ENCODE results near the gene ASIC1. TPM values are rescaled to one million over a fixed set of nuclear protein-coding genes. Genes with fewer than 3 reads are reported as not detected.

ASIC1 gene
- total RNA-seq, 4 donors from 2014 or later = 0.75 to 3.0 (median 0.81) TPM

- peaks cover 5 to 34% (median 30%) of the 10 kb centered on the region in 4 donors for H3K4me1 ChIP-seq
- intact Hi-C loops (cut with DNase I; ENCODE audit: low total_unique reads) (no loop called here), in situ Hi-C loops (cut with MboI; ENCODE audit: low pct_ligation_motif_present in 1 of 4, low pct_unique_long_range_greater_than_20kb in 1 of 4, low sequenced_read_pairs in 3 of 4) (loop anchor here in 3 of 4 donors (5.0 to 25.0 kb wide), 3 partner anchors 79 to 191 kb away; partner anchors contain the start of gene AQP6 (in 2 of the 3))
- WGBS, 2 donors (ENCODE audit: low coverage in 1 of 2) = 67 to 83% methylated on average over 1 of the region's 1 CpG
- TF ChIP-seq POLR2AphosphoS5 (IDR thresholded peaks at IDR 0.05) (no peak), POLR2A (IDR thresholded peaks at IDR 0.05) (no peak), EP300 (IDR thresholded peaks at IDR 0.05; ENCODE audit: low read depth) (no peak), CTCF (IDR thresholded peaks at IDR 0.05) (no peak)
- DNase-seq = no peak
- no peaks in the 10 kb centered on the region for H3K36me3 ChIP-seq
- H3K27me3 ChIP-seq = peaks cover 41% of the 10 kb centered on the region
- H3K9me3 ChIP-seq = no peaks in the 10 kb centered on the region
- H3K27ac ChIP-seq = no peak overlapping the region
- no peak overlapping the region for H3K4me3 ChIP-seq
These were observed 3.8 kb upstream of the ASIC1 start for GRCh38 chr12:50053583-50053982.

- Histone ChIP-seq H3K4me1 (peaks cover 0 to 26% (median 21%) of the 10 kb centered on the region in 4 donors), H3K27ac (no peak overlapping the region), H3K27me3 (peaks cover 29% of the 10 kb centered on the region), H3K4me3 (no peak overlapping the region), H3K36me3 (no peaks in the 10 kb centered on the region), H3K9me3 (no peaks in the 10 kb centered on the region)
- 17% methylated on average over 9 to 17 of the region's 17 CpGs for WGBS, 2 donors (ENCODE audit: low coverage in 1 of 2)
- TF ChIP-seq POLR2AphosphoS5 (IDR thresholded peaks at IDR 0.05) = no peak
- no peak for TF ChIP-seq EP300 (IDR thresholded peaks at IDR 0.05; ENCODE audit: low read depth)
- peak; percentile 85 to 98 (median 95) for TF ChIP-seq CTCF (IDR thresholded peaks at IDR 0.05)
- in situ Hi-C loops (cut with MboI; ENCODE audit: low pct_ligation_motif_present in 1 of 4, low pct_unique_long_range_greater_than_20kb in 1 of 4, low sequenced_read_pairs in 3 of 4) (loop anchor here (5.0 to 25.0 kb wide), 4 partner anchors 81 to 194 kb away; partner anchors contain the start of gene AQP6 (in 2 of the 4)), intact Hi-C loops (cut with DNase I; ENCODE audit: low total_unique reads) (loop anchor here (2.0 kb wide), 1 partner anchor 83 kb away; the partner anchor contains the start of gene AQP6)
- DNase-seq = peak; percentile 44
These were observed 1.4 kb upstream of the ASIC1 start for GRCh38 chr12:50055831-50056638.

- in situ Hi-C loops (cut with MboI; ENCODE audit: low pct_ligation_motif_present in 1 of 4, low pct_unique_long_range_greater_than_20kb in 1 of 4, low sequenced_read_pairs in 3 of 4) = loop anchor here (5.0 to 25.0 kb wide), 4 partner anchors 82 to 194 kb away; partner anchors contain the start of gene AQP6 (in 2 of the 4)
- intact Hi-C loops (cut with DNase I; ENCODE audit: low total_unique reads) = loop anchor here (2.0 kb wide), 1 partner anchor 84 kb away; the partner anchor contains the start of gene AQP6
- Histone ChIP-seq H3K27me3 (peaks cover 29% of the 10 kb centered on the region), H3K9me3 (no peaks in the 10 kb centered on the region), H3K4me1 (peaks cover 0 to 30% (median 20%) of the 10 kb centered on the region in 4 donors), H3K4me3 (peak overlapping the region in 1 of 4 donors; percentile 59), H3K36me3 (no peaks in the 10 kb centered on the region), H3K27ac (no peak overlapping the region)
- 0 to 23% methylated on average over 1 to 3 of the region's 3 CpGs for WGBS, 2 donors (ENCODE audit: low coverage in 1 of 2)
- no peak for TF ChIP-seq POLR2AphosphoS5 (IDR thresholded peaks at IDR 0.05)
- TF ChIP-seq POLR2A (IDR thresholded peaks at IDR 0.05) = no peak
- no peak for TF ChIP-seq CTCF (IDR thresholded peaks at IDR 0.05)
- TF ChIP-seq EP300 (IDR thresholded peaks at IDR 0.05; ENCODE audit: low read depth) = no peak
- DNase-seq = no peak
These were observed 788 bp upstream of the ASIC1 start for GRCh38 chr12:50056639-50056976.

- peak overlapping the region in 3 of 4 donors; percentile 21 to 75 (median 72) for H3K27ac ChIP-seq
- intact Hi-C loops (cut with DNase I; ENCODE audit: low total_unique reads) = loop anchor here (2.0 kb wide), 1 partner anchor 85 kb away; the partner anchor contains the start of gene AQP6
- no peak for DNase-seq
- H3K27me3 ChIP-seq = peaks cover 26% of the 10 kb centered on the region
- WGBS, 2 donors (ENCODE audit: low coverage in 1 of 2) = 43% methylated on average over 7 of the region's 30 CpGs; no CpG with 5 or more reads in 1 of the 2 donors
- H3K4me3 ChIP-seq = peak overlapping the region; percentile 25 to 65 (median 56)
- no peaks in the 10 kb centered on the region for H3K9me3 ChIP-seq
- TF ChIP-seq POLR2A (IDR thresholded peaks at IDR 0.05) (no peak), CTCF (IDR thresholded peaks at IDR 0.05) (no peak), POLR2AphosphoS5 (IDR thresholded peaks at IDR 0.05) (no peak), EP300 (IDR thresholded peaks at IDR 0.05; ENCODE audit: low read depth) (no peak)
- H3K4me1 ChIP-seq = peaks cover 0 to 30% (median 20%) of the 10 kb centered on the region in 4 donors
- in situ Hi-C loops (cut with MboI; ENCODE audit: low pct_ligation_motif_present in 1 of 4, low pct_unique_long_range_greater_than_20kb in 1 of 4, low sequenced_read_pairs in 3 of 4) = loop anchor here (5.0 to 25.0 kb wide), 4 partner anchors 83 to 196 kb away; partner anchors contain the start of gene AQP6 (in 2 of the 4)
- H3K36me3 ChIP-seq = no peaks in the 10 kb centered on the region
These were observed 687 bp downstream of the ASIC1 start for GRCh38 chr12:50057896-50058670.
